HG03439 (cell line): ENCODE data around the gene NENF.
"Not testable (repeated sequence)": the region's sequence is repeated elsewhere in the genome, so short reads cannot be mapped to it uniquely, and the experiment has no call there.

Experiments
- ATAC-seq: cut with Tn5 transposase; IDR thresholded peaks from one replicate; pipeline ENCODE4 v1.9.1; 2021; ENCODE audit warnings: mild to moderate bottlenecking, moderate library complexity; ENCODE audit not compliant: unreplicated experiment

NENF gene

DNA sequence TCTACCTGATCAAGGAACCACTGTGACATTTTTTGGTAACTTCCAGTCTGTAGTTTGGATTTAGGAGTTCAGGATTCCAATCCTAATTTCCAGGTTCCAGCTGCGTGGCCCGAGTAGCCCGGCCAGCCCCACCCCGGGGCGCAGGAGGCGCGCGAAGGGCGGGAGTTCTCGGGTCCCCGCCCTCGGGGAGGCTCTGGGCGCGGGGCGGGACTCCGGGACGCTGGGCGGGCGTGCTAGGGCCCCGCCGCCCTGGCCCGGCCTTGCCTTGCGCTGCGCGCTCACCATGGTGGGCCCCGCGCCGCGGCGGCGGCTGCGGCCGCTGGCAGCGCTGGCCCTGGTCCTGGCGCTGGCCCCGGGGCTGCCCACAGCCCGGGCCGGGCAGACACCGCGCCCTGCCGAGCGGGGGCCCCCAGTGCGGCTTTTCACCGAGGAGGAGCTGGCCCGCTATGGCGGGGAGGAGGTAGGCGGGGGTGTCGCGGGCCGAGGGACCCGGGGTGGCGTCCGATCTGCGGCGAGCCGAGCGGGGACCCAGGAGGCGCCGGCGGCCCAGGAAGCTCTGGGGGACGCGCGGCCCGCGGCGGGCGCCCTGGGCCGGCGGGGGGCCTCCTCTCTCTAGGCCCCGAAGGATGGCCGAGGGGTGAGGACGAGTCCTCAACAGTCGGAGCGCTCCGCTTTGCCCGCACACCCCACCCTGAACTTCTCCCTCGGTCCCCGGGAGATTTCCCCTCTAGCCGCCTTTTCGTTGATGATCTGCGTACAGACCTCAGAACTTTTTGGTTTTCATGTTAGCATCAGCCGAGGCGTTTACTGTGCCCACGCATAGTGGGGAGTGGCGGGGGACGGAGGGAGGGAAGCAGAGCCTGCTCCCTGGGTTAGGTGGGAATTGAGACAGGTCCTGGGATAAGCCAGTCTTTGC lies at the start of gene NENF:
Gene NENF, plus strand, starts transcription at position 260 of the 916 bp plus-strand sequence. Its CDS starts 24 bp downstream, at position 284.
- ATAC-seq = peak; percentile 95

DNA sequence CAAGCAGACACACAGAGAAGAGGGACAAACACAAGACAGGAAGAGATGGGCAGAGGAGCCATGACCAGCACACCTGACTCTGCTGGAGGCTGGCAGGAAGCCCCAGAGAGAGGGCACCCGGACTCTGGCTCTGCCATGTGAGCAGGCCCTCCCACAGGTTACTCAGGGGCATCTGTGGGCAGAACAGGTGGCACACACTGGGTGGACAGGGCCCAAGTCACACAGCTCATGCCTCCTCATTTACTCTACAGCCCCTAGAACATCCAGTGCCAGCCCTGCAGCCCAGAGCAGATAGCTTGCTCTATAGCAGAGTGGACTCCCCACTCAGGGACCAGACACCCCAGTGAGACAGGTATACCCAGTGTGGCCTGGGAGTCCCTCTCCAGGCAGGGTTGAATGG lies 46.7 kb upstream of the NENF start:
- ATAC-seq = no peak

DNA sequence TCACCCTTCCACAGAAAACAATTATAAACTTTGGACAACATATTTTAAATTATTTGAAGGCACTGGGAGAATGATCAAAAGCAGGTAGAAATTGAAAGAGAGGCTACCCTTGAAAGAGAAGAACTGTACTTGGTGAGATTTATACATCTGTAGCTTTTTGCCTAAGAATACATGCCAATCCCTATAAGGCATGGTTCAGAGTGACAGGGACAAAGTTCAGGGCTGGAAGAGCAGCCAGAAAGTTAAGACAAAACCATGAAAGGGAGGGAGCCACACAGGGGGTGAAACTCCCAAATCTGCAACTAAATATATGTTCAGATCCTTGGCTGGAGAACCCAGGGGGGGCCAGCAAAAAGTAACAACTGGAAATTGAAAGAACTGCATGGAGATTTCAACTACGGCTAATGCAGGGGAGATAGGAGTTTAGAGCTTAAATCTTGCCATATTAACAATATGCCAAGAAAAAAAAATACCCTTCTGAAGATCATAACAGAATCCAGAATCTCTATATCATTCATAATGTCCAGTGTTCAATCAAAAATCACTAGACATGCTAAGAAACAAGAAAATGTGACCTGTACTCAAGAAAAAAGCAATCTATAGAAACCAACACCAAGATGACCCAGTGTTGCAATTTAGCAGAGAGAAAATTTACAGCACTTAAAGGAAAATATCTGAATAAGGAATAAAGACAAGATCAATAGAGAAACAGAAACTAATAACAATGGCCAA lies 43.6 kb upstream of the NENF start:
- no peak for ATAC-seq

- not testable (repeated sequence) for ATAC-seq
Measured at GRCh38 chr1:212395678-212396437, 36.9 kb upstream of the NENF start.

GRCh38 chr1:212396638-212397037 lies 36.1 kb upstream of the NENF start:
- ATAC-seq = no peak

DNA sequence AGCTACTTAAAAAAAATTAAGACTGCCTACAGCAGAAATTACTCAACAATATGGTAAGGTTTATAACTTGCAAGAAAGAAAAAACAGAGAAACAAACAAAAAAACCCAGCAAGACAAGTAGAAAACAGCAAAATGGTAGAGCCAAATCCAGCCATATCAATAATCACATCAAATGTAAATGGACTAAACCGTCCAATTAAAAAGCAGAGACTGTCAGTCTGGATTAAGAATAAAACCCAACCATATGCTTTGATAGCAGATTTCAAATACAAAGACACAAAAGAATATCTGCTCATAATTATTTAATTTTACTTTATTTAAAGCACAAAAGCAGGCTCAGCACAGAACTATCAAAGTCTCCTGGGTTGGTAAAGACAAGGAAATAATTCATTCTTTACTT lies 35.5 kb upstream of the NENF start:
- ATAC-seq = no peak

DNA sequence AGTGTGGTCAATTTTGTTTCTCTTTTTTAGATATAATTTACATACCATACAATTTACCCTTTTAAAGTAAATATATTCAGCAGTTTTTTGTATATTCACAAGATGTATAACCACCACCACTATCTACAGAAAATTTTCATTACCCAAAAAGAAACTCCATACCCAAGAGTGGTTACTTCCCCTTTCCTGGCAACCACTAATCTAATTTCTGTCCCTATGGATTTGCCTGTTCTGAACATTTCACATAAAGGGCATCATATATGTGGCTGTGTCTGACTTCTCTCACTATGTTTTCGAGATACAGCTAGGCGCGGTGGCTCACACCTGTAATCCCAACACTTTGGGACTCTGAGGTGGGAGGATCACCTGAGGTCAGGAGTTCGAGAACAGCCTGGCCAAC lies 31.7 kb upstream of the NENF start:
- no peak for ATAC-seq

DNA sequence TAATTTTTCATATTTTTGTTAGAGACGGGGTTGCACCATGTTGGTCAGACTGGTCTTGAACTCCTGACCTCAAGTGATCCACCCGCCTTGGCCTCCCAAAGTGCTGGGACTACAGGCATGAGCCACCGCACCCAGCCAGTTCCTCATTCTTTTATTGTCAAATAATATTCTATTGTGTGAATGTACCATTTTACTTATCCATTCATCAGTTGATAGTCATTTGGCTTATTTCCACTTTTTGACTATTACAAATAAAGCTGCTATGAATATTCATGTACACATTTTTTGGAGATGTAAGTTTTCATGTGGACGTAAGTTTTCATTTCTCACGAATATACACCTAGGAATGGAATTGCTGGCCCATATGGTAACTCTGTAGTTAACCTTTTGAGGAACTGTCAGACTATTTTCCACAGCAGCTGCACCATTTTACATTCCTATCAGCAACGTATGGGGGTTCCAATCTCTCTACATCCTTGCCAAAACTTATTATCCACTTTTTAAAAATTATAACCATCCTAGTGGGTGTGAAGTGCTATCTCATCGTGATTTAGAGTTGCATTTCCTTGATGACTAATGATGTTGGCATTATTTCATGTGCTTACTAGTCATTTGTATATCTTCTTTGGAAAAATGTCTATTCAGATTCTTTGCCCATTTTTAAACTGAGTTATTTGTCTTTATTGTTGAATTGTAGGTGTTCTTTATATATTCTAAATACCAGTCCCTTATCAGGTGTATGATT lies 30.7 kb upstream of the NENF start:
- ATAC-seq = no peak

DNA sequence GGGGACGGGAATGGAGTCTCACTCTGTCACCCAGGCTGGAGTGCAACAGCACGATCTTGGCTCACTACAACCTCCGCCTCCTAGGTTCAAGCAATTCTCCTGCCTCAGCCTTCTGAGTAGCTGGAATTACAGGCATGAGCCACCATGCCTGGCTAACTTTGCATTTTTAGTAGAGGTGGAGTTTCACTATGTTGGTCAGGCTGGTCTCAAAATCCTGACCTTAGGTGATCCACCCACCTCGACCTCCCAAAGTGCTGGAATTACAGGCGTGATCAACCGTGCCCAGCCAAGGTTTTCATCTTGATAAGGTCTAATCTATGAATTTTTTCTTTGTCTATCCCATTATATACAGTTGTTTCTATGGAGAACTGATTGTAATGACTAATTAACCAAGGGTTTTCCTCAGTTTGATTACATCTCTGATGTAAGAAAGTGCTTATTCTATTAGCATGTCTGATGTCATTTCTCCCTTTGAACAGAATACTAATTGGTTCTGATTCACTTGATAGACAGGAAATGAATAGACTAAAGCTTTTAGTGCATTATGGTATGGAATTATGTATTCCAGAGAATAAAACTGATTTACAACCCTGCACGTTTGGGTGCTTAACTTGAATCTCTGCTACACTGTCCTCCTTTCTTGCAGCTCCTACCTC lies 29.9 kb upstream of the NENF start:
- no peak for ATAC-seq

- no peak for ATAC-seq
Measured at GRCh38 chr1:212410231-212410820, 22.4 kb upstream of the NENF start.

GRCh38 chr1:212412374-212412773 lies 20.3 kb upstream of the NENF start:
- ATAC-seq = no peak

DNA sequence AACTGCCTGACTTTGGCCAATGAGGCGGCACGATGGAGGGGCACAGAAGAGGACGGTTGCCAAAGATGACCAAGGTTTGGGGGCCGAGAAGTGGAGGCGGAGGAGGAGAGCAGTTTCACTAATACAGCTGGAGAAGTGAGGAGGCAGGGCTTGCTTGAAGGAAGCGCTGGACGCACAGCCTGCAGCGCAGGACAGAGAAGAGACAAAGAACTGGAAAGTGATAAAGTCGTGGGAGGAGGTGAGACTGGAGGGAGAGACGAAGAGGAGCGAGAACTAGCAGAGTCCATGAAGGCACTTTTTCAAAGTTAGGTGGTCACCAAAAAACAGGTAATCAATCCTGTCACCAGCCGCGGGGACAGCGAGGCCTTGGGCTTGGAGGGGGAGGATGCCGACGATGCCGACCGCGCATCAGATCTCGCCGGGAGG lies 18.8 kb upstream of the NENF start:
- peak; percentile 15 for ATAC-seq

- ATAC-seq = peak; percentile 95
Measured at GRCh38 chr1:212414328-212415106, 18.2 kb upstream of the NENF start, which contains the start of gene PACC1. TSS of gene PACC1 (minus strand) at chr1:212414886. CDS start at chr1:212414757, 129 bp downstream.

- no peak for ATAC-seq
Measured at GRCh38 chr1:212415107-212415841, 17.4 kb upstream of the NENF start.

GRCh38 chr1:212421165-212421564 lies 11.6 kb upstream of the NENF start:
- no peak for ATAC-seq

DNA sequence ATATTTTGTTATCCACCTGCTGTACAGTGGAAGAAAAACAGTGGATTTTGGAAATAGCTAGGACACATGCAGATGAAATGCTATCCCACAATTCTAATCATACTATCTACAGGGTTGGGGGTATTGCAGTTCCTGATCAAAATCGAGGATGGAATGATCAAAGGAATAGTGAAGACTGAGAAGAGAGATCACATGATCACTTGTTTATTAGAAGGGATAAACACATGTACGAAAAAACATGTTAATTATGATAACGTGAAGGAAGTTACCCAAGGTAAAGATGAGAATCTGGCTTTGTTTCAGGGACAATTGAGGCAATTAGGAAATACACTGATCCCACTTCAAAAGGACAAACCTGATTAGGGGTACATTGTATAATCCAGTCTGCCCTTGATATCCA lies 8.8 kb upstream of the NENF start:
- no peak for ATAC-seq

GRCh38 chr1:212428496-212428895 lies 4.2 kb upstream of the NENF start:
- ATAC-seq = no peak

DNA sequence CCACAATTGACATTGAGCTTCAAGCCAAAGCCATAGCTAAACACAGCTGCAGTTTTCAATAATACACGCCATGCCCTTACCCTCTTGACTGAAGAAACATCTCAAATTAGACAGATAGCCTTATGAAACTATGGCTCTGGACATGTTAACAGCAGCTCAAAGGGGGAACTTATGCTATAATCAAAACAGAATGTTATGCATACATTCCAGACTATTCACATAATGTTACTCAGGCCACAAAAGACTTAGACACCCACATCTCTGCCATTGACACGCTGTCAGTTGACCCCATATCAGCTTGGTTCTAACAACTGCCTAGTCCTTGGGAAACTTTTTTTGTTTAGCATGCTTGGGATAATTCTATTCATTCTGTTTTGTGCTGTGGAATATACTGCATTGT lies 2.3 kb upstream of the NENF start:
- no peak for ATAC-seq
